Duodenal mucosa (tissue), 2 donors: ENCODE measurements around the gene EPHA2.

Source experiments
- H3K27ac ChIP-seq: one replicate; pipeline ENCODE4 v1.7.0; 2013; ENCODE audit warnings: low read depth, low read length
- H3K27me3 ChIP-seq, 2 donors: one replicate each; pipeline ENCODE4 v1.7.0; 2013; ENCODE audit warnings: low read length in 2 of 2, control low read depth in 1 of 2; ENCODE audit not compliant: insufficient read depth in 2 of 2, control insufficient read depth in 1 of 2
- H3K36me3 ChIP-seq, 2 donors: one replicate each; pipeline ENCODE4 v1.7.0; 2013; ENCODE audit warnings: low read length in 2 of 2, control low read depth in 1 of 2; ENCODE audit not compliant: insufficient read depth in 2 of 2, control insufficient read depth in 1 of 2
- H3K4me1 ChIP-seq, 2 donors: one replicate each; pipeline ENCODE4 v1.7.0; 2013; ENCODE audit warnings: low read length in 2 of 2, control low read depth in 1 of 2; ENCODE audit not compliant: insufficient read depth in 2 of 2, control insufficient read depth in 1 of 2
- H3K4me3 ChIP-seq, 2 donors: one replicate each; pipeline ENCODE4 v1.7.0; 2013; ENCODE audit warnings: low read length in 2 of 2, low read depth in 1 of 2
- H3K9ac ChIP-seq, 2 donors: one replicate each; pipeline ENCODE4 v1.7.0; 2013; ENCODE audit warnings: low read length in 2 of 2, low read depth in 1 of 2
- H3K9me3 ChIP-seq, 2 donors: one replicate each; pipeline ENCODE4 v1.7.0; 2013; ENCODE audit warnings: low read length in 2 of 2, control low read depth in 1 of 2; ENCODE audit not compliant: control insufficient read depth in 1 of 2

Gene EPHA2

GRCh38 chr1:16076031-16076864 lies 79.6 kb downstream of the EPHA2 start:
- no peaks in the 10 kb centered on the region for H3K9me3 ChIP-seq
- H3K4me3 ChIP-seq: no peak overlapping the region
- peaks cover 0 to 6% of the 10 kb centered on the region in 2 donors for H3K27me3 ChIP-seq
- H3K36me3 ChIP-seq: no peaks in the 10 kb centered on the region
- H3K4me1 ChIP-seq: peaks cover 4 to 10% of the 10 kb centered on the region in 2 donors
- no peak overlapping the region for H3K9ac ChIP-seq
- no peak overlapping the region for H3K27ac ChIP-seq

- Histone ChIP-seq H3K9ac (no peak overlapping the region), H3K4me1 (peaks cover 4 to 16% of the 10 kb centered on the region in 2 donors), H3K9me3 (no peaks in the 10 kb centered on the region), H3K27me3 (peaks cover 0 to 6% of the 10 kb centered on the region in 2 donors), H3K36me3 (no peaks in the 10 kb centered on the region), H3K4me3 (no peak overlapping the region), H3K27ac (no peak overlapping the region)
Measured at GRCh38 chr1:16075337-16076030, 80.4 kb downstream of the EPHA2 start.
